ENCODE data around the gene MBP. TPM values are rescaled to one million over a fixed set of nuclear protein-coding genes. Genes with fewer than 3 reads are reported as not detected.

The MBP gene
- total and polyA plus RNA-seq, 2 experiments from 2014 or later = 18.4 to 22.9 TPM

DNA sequence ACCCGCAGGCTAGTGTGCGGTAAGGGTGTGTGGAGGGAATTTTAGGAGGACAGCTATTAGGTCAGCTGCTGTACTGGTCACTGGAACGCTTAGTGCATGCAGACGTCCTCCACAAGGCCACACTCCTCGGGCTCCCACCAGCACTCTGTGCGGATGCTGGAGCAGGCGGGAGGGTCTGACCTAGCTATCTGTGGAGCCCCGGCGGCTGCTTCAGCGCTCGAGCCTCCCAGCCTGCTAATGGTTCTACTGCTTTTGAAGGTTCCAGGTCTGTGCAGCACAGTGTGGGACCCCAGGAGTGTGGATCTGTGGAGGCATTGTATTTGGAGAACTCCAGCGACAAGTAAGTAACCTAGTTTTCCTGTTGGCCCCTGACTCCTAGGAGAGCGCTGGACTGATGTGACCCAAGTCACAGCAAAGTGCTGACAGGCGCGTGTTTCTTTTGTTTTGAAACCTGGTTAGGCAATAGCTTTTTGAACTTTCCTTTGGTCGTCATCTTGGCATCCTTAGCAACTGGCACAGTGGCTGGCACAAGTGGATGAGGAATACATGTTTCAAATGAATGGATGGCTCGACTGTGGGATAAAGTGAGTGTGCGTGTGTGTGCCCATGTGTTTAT lies 196.8 kb downstream of the MBP start (continued):
- TF ChIP-seq, protein P1, sequence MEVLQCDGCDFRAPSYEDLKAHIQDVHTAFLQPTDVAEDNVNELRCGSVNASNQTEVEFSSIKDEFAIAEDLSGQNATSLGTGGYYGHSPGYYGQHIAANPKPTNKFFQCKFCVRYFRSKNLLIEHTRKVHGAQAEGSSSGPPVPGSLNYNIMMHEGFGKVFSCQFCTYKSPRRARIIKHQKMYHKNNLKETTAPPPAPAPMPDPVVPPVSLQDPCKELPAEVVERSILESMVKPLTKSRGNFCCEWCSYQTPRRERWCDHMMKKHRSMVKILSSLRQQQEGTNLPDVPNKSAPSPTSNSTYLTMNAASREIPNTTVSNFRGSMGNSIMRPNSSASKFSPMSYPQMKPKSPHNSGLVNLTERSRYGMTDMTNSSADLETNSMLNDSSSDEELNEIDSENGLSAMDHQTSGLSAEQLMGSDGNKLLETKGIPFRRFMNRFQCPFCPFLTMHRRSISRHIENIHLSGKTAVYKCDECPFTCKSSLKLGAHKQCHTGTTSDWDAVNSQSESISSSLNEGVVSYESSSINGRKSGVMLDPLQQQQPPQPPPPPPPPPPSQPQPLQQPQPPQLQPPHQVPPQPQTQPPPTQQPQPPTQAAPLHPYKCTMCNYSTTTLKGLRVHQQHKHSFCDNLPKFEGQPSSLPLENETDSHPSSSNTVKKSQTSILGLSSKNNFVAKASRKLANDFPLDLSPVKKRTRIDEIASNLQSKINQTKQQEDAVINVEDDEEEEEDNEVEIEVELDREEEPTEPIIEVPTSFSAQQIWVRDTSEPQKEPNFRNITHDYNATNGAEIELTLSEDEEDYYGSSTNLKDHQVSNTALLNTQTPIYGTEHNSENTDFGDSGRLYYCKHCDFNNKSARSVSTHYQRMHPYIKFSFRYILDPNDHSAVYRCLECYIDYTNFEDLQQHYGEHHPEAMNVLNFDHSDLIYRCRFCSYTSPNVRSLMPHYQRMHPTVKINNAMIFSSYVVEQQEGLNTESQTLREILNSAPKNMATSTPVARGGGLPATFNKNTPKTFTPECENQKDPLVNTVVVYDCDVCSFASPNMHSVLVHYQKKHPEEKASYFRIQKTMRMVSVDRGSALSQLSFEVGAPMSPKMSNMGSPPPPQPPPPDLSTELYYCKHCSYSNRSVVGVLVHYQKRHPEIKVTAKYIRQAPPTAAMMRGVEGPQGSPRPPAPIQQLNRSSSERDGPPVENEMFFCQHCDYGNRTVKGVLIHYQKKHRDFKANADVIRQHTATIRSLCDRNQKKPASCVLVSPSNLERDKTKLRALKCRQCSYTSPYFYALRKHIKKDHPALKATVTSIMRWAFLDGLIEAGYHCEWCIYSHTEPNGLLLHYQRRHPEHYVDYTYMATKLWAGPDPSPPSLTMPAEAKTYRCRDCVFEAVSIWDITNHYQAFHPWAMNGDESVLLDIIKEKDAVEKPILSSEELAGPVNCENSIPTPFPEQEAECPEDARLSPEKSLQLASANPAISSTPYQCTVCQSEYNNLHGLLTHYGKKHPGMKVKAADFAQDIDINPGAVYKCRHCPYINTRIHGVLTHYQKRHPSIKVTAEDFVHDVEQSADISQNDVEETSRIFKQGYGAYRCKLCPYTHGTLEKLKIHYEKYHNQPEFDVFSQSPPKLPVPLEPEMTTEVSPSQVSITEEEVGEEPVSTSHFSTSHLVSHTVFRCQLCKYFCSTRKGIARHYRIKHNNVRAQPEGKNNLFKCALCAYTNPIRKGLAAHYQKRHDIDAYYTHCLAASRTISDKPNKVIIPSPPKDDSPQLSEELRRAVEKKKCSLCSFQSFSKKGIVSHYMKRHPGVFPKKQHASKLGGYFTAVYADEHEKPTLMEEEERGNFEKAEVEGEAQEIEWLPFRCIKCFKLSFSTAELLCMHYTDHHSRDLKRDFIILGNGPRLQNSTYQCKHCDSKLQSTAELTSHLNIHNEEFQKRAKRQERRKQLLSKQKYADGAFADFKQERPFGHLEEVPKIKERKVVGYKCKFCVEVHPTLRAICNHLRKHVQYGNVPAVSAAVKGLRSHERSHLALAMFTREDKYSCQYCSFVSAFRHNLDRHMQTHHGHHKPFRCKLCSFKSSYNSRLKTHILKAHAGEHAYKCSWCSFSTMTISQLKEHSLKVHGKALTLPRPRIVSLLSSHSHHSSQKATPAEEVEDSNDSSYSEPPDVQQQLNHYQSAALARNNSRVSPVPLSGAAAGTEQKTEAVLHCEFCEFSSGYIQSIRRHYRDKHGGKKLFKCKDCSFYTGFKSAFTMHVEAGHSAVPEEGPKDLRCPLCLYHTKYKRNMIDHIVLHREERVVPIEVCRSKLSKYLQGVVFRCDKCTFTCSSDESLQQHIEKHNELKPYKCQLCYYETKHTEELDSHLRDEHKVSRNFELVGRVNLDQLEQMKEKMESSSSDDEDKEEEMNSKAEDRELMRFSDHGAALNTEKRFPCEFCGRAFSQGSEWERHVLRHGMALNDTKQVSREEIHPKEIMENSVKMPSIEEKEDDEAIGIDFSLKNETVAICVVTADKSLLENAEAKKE (CRISPR knock-in tag; IDR thresholded peaks at IDR 0.05) = no peak
- no peak for TF ChIP-seq POLR2AphosphoS5 (IDR thresholded peaks at IDR 0.05; ENCODE audit: low read depth)
- TF ChIP-seq, protein P2, sequence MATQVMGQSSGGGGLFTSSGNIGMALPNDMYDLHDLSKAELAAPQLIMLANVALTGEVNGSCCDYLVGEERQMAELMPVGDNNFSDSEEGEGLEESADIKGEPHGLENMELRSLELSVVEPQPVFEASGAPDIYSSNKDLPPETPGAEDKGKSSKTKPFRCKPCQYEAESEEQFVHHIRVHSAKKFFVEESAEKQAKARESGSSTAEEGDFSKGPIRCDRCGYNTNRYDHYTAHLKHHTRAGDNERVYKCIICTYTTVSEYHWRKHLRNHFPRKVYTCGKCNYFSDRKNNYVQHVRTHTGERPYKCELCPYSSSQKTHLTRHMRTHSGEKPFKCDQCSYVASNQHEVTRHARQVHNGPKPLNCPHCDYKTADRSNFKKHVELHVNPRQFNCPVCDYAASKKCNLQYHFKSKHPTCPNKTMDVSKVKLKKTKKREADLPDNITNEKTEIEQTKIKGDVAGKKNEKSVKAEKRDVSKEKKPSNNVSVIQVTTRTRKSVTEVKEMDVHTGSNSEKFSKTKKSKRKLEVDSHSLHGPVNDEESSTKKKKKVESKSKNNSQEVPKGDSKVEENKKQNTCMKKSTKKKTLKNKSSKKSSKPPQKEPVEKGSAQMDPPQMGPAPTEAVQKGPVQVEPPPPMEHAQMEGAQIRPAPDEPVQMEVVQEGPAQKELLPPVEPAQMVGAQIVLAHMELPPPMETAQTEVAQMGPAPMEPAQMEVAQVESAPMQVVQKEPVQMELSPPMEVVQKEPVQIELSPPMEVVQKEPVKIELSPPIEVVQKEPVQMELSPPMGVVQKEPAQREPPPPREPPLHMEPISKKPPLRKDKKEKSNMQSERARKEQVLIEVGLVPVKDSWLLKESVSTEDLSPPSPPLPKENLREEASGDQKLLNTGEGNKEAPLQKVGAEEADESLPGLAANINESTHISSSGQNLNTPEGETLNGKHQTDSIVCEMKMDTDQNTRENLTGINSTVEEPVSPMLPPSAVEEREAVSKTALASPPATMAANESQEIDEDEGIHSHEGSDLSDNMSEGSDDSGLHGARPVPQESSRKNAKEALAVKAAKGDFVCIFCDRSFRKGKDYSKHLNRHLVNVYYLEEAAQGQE (IDR thresholded peaks at IDR 0.05; ENCODE audit: unreplicated experiment) = no peak

All from GM23338 (cell line).